ENCODE measurements around the gene BCAS1.

DNA sequence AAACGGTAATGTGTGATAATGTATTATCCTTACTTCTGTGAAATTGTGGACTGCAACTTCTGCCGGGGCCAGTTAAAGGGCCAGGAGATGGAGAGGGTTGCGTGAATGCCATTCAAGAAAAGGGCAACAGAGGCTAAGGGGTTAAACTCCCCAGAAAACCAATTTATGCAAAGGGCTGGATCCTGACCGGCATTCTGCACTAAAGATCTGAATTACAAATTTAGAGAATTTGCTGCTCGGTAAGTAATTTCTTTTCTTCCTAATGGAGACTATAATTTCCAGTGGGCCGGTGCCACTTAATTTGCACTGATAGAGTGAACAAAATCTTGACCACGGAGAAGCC, 130.1 kb downstream of the BCAS1 start:
- no peak for TF ChIP-seq GATA2 (IDR thresholded peaks at IDR 0.05; ENCODE audit: low read depth, low read length)
- no peak for TF ChIP-seq GATA3 (IDR thresholded peaks at IDR 0.05; ENCODE audit: low read depth, low read length)

Data from SH-SY5Y (cell line).